GM12864 (cell line): ENCODE data around the gene MAP4K1.
"Not testable (repeated sequence)": the region's sequence is repeated elsewhere in the genome, so short reads cannot be mapped to it uniquely, and the experiment has no call there.

Experiments used
- DNase-seq: peaks from one replicate; pipeline ENCODE4 v3.0.0-alpha.2; 2011; ENCODE audit warnings: low read depth
- H3K4me3 ChIP-seq: 2 replicates; pipeline ENCODE4 v1.5.1; 2011; ENCODE audit warnings: mild to moderate bottlenecking, low read depth, low read length, control low read depth
- CTCF ChIP-seq: IDR thresholded peaks from 2 replicates; pipeline ENCODE4 v1.5.1; 2011; ENCODE audit warnings: low read depth, mild to moderate bottlenecking, moderate library complexity, low read length, control low read depth, inconsistent platforms; ENCODE audit errors: missing control alignments

Gene MAP4K1

DNA sequence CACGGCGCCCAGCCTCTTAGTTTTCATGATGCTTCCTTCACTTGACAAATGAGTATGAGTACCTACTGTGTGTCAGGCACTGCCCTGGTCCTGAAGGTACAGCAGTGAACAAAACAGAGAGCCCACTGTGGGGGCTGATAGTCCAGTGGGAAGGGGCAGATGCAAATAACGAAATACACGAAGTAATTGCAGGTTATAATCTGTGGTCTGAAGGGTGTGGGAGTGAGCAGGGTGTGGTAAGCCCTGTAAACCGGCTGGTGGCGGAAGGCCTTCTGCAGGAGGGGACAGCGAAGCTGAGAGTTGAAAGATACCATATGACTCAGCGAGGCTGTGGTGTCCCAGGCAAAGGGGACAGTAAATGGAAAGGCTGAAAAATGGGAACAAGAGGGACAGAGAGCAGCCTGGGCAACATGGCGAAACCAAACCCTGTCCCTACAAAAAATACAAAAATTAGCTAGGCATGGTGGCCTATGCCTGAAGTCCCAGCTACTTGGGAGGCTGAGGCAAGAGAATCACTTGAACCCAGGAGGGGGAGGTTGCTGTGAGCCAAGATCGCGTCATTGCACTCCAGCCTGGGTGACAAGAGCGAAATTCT, 60.5 kb downstream of the MAP4K1 start:
- peak; percentile 88 for DNase-seq
- H3K4me3 ChIP-seq = peak overlapping the region; percentile 5; the same call in 1 of the 2 replicates
- peak; percentile 45 for TF ChIP-seq CTCF

GRCh38 chr19:38556521-38557174, 61.1 kb downstream of the MAP4K1 start:
- H3K4me3 ChIP-seq = no peak overlapping the region; the same call in 1 of the 2 replicates
- DNase-seq = no peak
- TF ChIP-seq CTCF = peak; percentile 59

DNA sequence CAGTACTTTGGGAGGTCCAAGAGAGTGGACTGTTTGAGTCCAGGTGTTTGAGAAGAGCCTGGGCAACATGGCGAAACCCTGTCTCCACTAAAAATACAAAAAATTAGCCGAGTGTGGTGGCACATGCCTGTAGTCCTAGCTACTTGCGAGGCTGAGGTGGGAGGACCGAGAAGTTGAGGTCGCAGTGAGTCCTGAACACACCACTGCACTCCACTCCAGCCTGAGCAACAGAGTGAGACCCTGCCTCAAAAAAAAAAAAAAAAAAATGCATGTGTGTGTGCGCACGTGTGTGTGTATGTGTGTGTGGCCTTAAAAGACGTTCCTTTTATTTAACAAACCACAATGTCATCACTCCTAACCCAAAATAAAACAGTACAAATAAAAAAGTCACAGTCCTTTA, 62.6 kb downstream of the MAP4K1 start:
- H3K4me3 ChIP-seq = no peak overlapping the region
- no peak for DNase-seq
- TF ChIP-seq CTCF = no peak

- no peak overlapping the region for H3K4me3 ChIP-seq
- no peak for TF ChIP-seq CTCF
Measured at GRCh38 chr19:38554676-38555141, 63.0 kb downstream of the MAP4K1 start.

GRCh38 chr19:38553239-38553638, 64.5 kb downstream of the MAP4K1 start:
- H3K4me3 ChIP-seq, DNase-seq: not testable (repeated sequence)

More at GRCh38 chr19:38554676-38555141, 63.0 kb downstream of the MAP4K1 start:
- DNase-seq = no peak

- no peak for TF ChIP-seq CTCF
- H3K4me3 ChIP-seq = no peak overlapping the region
- DNase-seq = no peak
Measured at GRCh38 chr19:38551450-38551813, 66.3 kb downstream of the MAP4K1 start.

DNA sequence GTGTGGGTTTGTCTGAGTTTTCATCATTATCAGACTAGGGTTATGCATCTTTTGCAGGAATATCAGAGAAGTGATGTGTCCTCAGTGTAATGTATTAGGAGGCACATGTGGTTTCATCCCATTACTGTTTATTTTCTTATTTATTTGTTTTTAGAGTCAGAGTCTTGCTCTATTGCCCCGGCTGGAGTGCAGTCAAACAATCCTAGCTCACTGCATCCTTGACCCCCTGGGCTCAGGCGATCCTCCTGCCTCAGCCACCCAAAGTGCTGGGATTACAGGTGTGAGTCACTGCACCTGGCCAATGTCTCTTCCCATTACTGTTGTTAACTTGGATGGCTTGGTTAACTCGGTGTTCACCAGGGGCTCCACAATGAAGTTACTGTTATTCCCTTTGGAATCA, 67.4 kb downstream of the MAP4K1 start:
- TF ChIP-seq CTCF = no peak
- no peak overlapping the region for H3K4me3 ChIP-seq
- no peak for DNase-seq
